ENCODE measurements around the gene ZNRF1. TPM values are rescaled to one million over a fixed set of nuclear protein-coding genes. Genes with fewer than 3 reads are reported as not detected.
A peak's percentile ranks its signal among the peaks of the same experiment; 100 is the strongest.

ZNRF1 gene
- total and polyA plus RNA-seq, 2 of the 13 experiments (the other 11 are each of a cell fraction or from before 2014, with no cell fraction given) = 43.9 to 58.7 TPM

- TF ChIP-seq ATM (IDR thresholded peaks at IDR 0.05; ENCODE audit: borderline replicate concordance) (no peak), NR1H2 (CRISPR knock-in tag; IDR thresholded peaks at IDR 0.05; ENCODE audit: borderline replicate concordance, low read depth) (no peak), CEBPZ (IDR thresholded peaks at IDR 0.05; ENCODE audit: low read length) (no peak), MAX (IDR thresholded peaks at IDR 0.05) (peak; percentile 34; the same call in 1 of the 2 replicates), MTERF4 (CRISPR knock-in tag; IDR thresholded peaks at IDR 0.05) (0 out of 2 replicates have a peak, but pooled peaks have one; percentile 37), HMGXB4 (CRISPR knock-in tag; IDR thresholded peaks at IDR 0.05; ENCODE audit: borderline replicate concordance in 1 of 2, low read depth in 1 of 2) (no peak), ZNF143 (CRISPR knock-in tag; IDR thresholded peaks at IDR 0.05) (0 out of 2 replicates have a peak, but pooled peaks have one; percentile 8), ATF7 (IDR thresholded peaks at IDR 0.05) (no peak), ATF7 (CRISPR knock-in tag; IDR thresholded peaks at IDR 0.05) (peak; percentile 43; the same call in 1 of the 2 replicates), ZBTB4 (CRISPR knock-in tag; IDR thresholded peaks at IDR 0.05; ENCODE audit: borderline replicate concordance) (peak; percentile 42; the same call in 1 of the 2 replicates), KAT8 (CRISPR knock-in tag; IDR thresholded peaks at IDR 0.05) (0 out of 2 replicates have a peak, but pooled peaks have one; percentile 29), ZGPAT (CRISPR knock-in tag; IDR thresholded peaks at IDR 0.05) (0 out of 2 replicates have a peak, but pooled peaks have one; percentile 28), ZNF614 (CRISPR knock-in tag; IDR thresholded peaks at IDR 0.05; ENCODE audit: borderline replicate concordance) (no peak), ZBTB25 (CRISPR knock-in tag; IDR thresholded peaks at IDR 0.05) (no peak), ZNF501 (CRISPR knock-in tag; IDR thresholded peaks at IDR 0.05) (peak; percentile 28; the same call in 1 of the 2 replicates)
These were observed 88.7 kb downstream of the ZNRF1 start (continued) for GRCh38 chr16:75087375-75087979.

All from HepG2 (cell line).